PC-3 (cell line): Measurements from ENCODE around the gene MTMR1. TPM values are rescaled to one million over a fixed set of nuclear protein-coding genes. Genes with fewer than 3 reads are reported as not detected.

Experiments used
- ATAC-seq: fragments of 200-7000 bp; cut with Tn5 transposase; 2 replicates; pipeline ENCODE4 v1.9.1; 2020; ENCODE audit warnings: mild to moderate bottlenecking, moderate library complexity
- BruUV-seq: library from RNA; stranded (reverse); fragments of 400-500 nt; replicated peaks from 2 replicates; lab custom pipeline; 2021; lab: Mats Ljungman, UMichigan
- CTCF ChIA-PET: fragments of 300-600 bp; sonication (Branson Sonifier 250); formaldehyde crosslinking; loops from one replicate; lab custom pipeline; 2022; ENCODE audit warnings: antibody characterized with exemption; lab: Charles Lee
- POLR2A ChIA-PET: fragments of 300-600 bp; sonication (Branson Sonifier 250); formaldehyde crosslinking; loops from one replicate; lab custom pipeline; 2022; ENCODE audit warnings: antibody characterized with exemption; ENCODE audit not compliant: unreplicated experiment; lab: Charles Lee
- DNase-seq: peaks from one replicate; pipeline ENCODE4 v3.0.0-alpha.2; 2015
- H2AFZ ChIP-seq: fragments of 300-600 bp; sonication (generic); 2 replicates; pipeline ENCODE4 v1.6.0; 2016; ENCODE audit warnings: antibody characterized with exemption, low read length
- H3F3A ChIP-seq: fragments of 300-600 bp; sonication (generic); one replicate; pipeline ENCODE4 v1.6.0; 2017; ENCODE audit warnings: antibody characterized with exemption, low read length, control low read depth, mild to moderate bottlenecking; ENCODE audit not compliant: unreplicated experiment
- H3K27ac ChIP-seq: fragments of 300-600 bp; sonication (generic); 2 replicates; pipeline ENCODE4 v1.5.1; 2016; ENCODE audit warnings: mild to moderate bottlenecking, low read length
- H3K27me3 ChIP-seq: fragments of 300-600 bp; sonication (generic); 2 replicates; pipeline ENCODE4 v1.6.1; 2016; ENCODE audit warnings: low read length, mixed read lengths
- H3K36me3 ChIP-seq: fragments of 300-600 bp; sonication (generic); 2 replicates; pipeline ENCODE4 v1.6.1; 2016; ENCODE audit warnings: low read depth, mixed run types, low read length, mixed read lengths
- H3K4me1 ChIP-seq: fragments of 300-600 bp; sonication (generic); 2 replicates; pipeline ENCODE4 v1.5.1; 2016; ENCODE audit warnings: low read length; ENCODE audit not compliant: insufficient read depth
- H3K4me2 ChIP-seq: fragments of 300-600 bp; sonication (generic); 2 replicates; pipeline ENCODE4 v1.6.0; 2016; ENCODE audit warnings: low read length
- H3K4me3 ChIP-seq: fragments of 300-600 bp; sonication (generic); 2 replicates; pipeline ENCODE4 v1.5.1; 2016; ENCODE audit warnings: mild to moderate bottlenecking, low read length, mixed read lengths
- H3K79me2 ChIP-seq: fragments of 300-600 bp; sonication (generic); 2 replicates; pipeline ENCODE4 v1.6.1; 2017; ENCODE audit warnings: low read length, mixed read lengths
- H3K9ac ChIP-seq: fragments of 300-600 bp; sonication (generic); 2 replicates; pipeline ENCODE4 v1.6.0; 2016; ENCODE audit warnings: mild to moderate bottlenecking, low read length
- H3K9me2 ChIP-seq: fragments of 300-600 bp; sonication (generic); replicated peaks from 2 replicates; pipeline ENCODE4 v1.6.1; 2016; ENCODE audit warnings: mixed run types, low read length, mixed read lengths
- H3K9me3 ChIP-seq: fragments of 300-600 bp; sonication (generic); 2 replicates; pipeline ENCODE4 v1.6.1; 2016; ENCODE audit warnings: low read length, mixed read lengths
- H4K20me1 ChIP-seq: fragments of 300-600 bp; sonication (generic); 2 replicates; pipeline ENCODE4 v1.6.1; 2016; ENCODE audit warnings: low read length, mixed read lengths
- EZH2 ChIP-seq: fragments of 300-600 bp; sonication (generic); IDR thresholded peaks from one replicate; pipeline ENCODE4 v1.6.1; 2017; ENCODE audit warnings: antibody characterized with exemption, mild to moderate bottlenecking, low read length; ENCODE audit not compliant: unreplicated experiment
- EZH2phosphoT487 ChIP-seq: fragments of 300-600 bp; sonication (generic); IDR thresholded peaks from 2 replicates; pipeline ENCODE4 v1.6.1; 2018; ENCODE audit warnings: mild to moderate bottlenecking, antibody characterized with exemption, low read length, borderline replicate concordance
- intact Hi-C: fragments of 100-400 bp; cut with micrococcal nuclease; formaldehyde crosslinking; loops from 2 replicates; pipeline ENCODE4 v1.9.0; 2023
- total RNA-seq: library from RNA; depleted of rRNA; stranded (reverse); fragments of >200 nt; gene quantifications from 2 replicates; pipeline ENCODE4 v1.2.3, GENCODE V29; 2014
- TF ChIP-seq, protein P1 (sequence below): fragments of 300-600 bp; sonication (generic); conservative IDR thresholded peaks from 2 replicates; pipeline ENCODE4 v1.5.1; 2017; ENCODE audit warnings: antibody characterized with exemption, low read depth, mild to moderate bottlenecking, low read length

Gene MTMR1
- total RNA-seq, 1 experiment from 2014 or later, result 31.8 TPM

DNA sequence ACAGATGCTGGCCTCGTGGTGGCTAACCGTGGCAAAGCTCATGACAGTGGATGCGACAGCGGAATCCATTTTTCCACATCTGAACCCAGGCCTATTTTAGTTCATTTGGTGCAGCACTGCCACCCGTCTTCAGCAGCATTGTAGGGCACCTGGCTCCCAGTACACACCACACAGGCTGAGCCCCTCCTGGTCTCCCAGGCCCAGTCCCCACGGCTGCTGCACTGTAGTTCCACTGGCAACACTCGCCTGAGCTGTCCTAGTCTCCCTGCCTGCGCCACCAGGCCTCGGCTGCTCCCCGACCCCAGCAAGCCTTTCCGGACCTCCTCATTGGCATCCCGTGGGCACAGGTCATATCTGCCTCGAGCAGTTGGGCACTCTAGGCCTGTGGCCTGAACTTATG lies 76.2 kb downstream of the MTMR1 start:
- peaks cover 4% of the 10 kb centered on the region; the same call in 1 of the 2 replicates for H3K4me1 ChIP-seq
- TF ChIP-seq, protein P1, sequence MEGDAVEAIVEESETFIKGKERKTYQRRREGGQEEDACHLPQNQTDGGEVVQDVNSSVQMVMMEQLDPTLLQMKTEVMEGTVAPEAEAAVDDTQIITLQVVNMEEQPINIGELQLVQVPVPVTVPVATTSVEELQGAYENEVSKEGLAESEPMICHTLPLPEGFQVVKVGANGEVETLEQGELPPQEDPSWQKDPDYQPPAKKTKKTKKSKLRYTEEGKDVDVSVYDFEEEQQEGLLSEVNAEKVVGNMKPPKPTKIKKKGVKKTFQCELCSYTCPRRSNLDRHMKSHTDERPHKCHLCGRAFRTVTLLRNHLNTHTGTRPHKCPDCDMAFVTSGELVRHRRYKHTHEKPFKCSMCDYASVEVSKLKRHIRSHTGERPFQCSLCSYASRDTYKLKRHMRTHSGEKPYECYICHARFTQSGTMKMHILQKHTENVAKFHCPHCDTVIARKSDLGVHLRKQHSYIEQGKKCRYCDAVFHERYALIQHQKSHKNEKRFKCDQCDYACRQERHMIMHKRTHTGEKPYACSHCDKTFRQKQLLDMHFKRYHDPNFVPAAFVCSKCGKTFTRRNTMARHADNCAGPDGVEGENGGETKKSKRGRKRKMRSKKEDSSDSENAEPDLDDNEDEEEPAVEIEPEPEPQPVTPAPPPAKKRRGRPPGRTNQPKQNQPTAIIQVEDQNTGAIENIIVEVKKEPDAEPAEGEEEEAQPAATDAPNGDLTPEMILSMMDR, result no peak
- H3K9ac ChIP-seq, result no peak overlapping the region
- intact Hi-C loops, result no loop called here
- no peak overlapping the region for H2AFZ ChIP-seq
- H3K9me2 ChIP-seq, result no peaks in the 10 kb centered on the region
- H3K27ac ChIP-seq, result no peak overlapping the region
- no peaks in the 10 kb centered on the region for H3K27me3 ChIP-seq
- ChIA-PET CTCF (no interaction called here), POLR2A (no interaction called here)
- H3K4me3 ChIP-seq, result no peak overlapping the region
- no peak overlapping the region for H3K4me2 ChIP-seq
- ATAC-seq, result no peak
- no TSS peak for BruUV-seq
- H4K20me1 ChIP-seq, result no peaks in the 10 kb centered on the region
- DNase-seq, result no peak
- no peaks in the 10 kb centered on the region for H3K36me3 ChIP-seq
- no peaks in the 10 kb centered on the region for H3F3A ChIP-seq
- no peaks in the 10 kb centered on the region for H3K9me3 ChIP-seq
- no peaks in the 10 kb centered on the region for H3K79me2 ChIP-seq

- Histone ChIP-seq H3K9me2 (no peaks in the 10 kb centered on the region), H3K36me3 (no peaks in the 10 kb centered on the region), H3K4me2 (no peak overlapping the region), H3K9ac (no peak overlapping the region), H2AFZ (no peak overlapping the region), H4K20me1 (no peaks in the 10 kb centered on the region), H3F3A (no peaks in the 10 kb centered on the region), H3K4me3 (no peak overlapping the region), H3K9me3 (no peaks in the 10 kb centered on the region), H3K27me3 (no peaks in the 10 kb centered on the region), H3K4me1 (peaks cover 4% of the 10 kb centered on the region; the same call in 1 of the 2 replicates), H3K27ac (no peak overlapping the region), H3K79me2 (no peaks in the 10 kb centered on the region)
- no TSS peak for BruUV-seq
- POLR2A ChIA-PET, result no interaction called here
- TF ChIP-seq EZH2, result no peak
- TF ChIP-seq, protein P1, result no peak
- no peak for TF ChIP-seq EZH2phosphoT487
- DNase-seq (no peak), ATAC-seq (no peak)
- CTCF ChIA-PET, result no interaction called here
- intact Hi-C loops, result no loop called here
Observed at GRCh38 chrX:150770623-150771022, 77.4 kb downstream of the MTMR1 start.

DNA sequence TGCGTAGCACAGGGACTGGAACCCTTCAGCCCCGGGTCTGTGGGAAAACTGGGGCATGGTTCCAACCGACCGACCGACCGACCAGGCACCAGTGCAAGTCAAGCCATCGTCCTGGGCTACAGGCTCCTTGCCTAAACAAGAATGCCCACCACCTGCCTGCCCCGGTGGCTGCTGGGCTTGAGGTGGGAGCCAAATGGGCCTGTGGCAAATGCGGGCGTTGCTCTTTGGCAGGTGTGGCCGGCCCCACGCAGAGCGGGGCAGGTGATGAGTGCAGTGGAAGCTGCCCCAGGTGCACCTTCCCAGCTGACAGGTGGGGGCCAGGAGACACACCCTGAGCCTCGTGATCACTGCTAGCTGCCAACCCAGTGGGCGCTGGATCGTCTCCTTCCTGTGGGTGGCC lies 77.9 kb downstream of the MTMR1 start:
- no peaks in the 10 kb centered on the region for H3F3A ChIP-seq
- no peak overlapping the region for H2AFZ ChIP-seq
- no peak for DNase-seq
- ATAC-seq, result no peak
- no peaks in the 10 kb centered on the region for H3K27me3 ChIP-seq
- ChIA-PET CTCF (no interaction called here), POLR2A (no interaction called here)
- no TSS peak for BruUV-seq
- TF ChIP-seq EZH2phosphoT487 (no peak), EZH2 (no peak)
- TF ChIP-seq, protein P1, result no peak
- peaks cover 4% of the 10 kb centered on the region; the same call in 1 of the 2 replicates for H3K4me1 ChIP-seq
- intact Hi-C loops, result no loop called here
- no peaks in the 10 kb centered on the region for H4K20me1 ChIP-seq
- H3K4me2 ChIP-seq, result no peak overlapping the region
- H3K9me3 ChIP-seq, result no peaks in the 10 kb centered on the region
- H3K36me3 ChIP-seq, result no peaks in the 10 kb centered on the region
- H3K4me3 ChIP-seq, result no peak overlapping the region
- H3K27ac ChIP-seq, result no peak overlapping the region
- no peaks in the 10 kb centered on the region for H3K79me2 ChIP-seq
- no peak overlapping the region for H3K9ac ChIP-seq
- H3K9me2 ChIP-seq, result no peaks in the 10 kb centered on the region
